SU-DHL-6 (cell line): ENCODE measurements around the gene SMAD1.

Experiments used
- EZH2phosphoT487 ChIP-seq: fragments of 200-600 bp; sonication (generic), shearing (Covaris generic); conservative IDR thresholded peaks from 2 replicates; pipeline ENCODE4 v1.6.1; 2018; ENCODE audit warnings: mild to moderate bottlenecking, antibody characterized with exemption, low read length, moderate library complexity, mixed read lengths
- TF ChIP-seq, protein P1 (sequence below): fragments of 200-600 bp; sonication (generic); IDR thresholded peaks from one replicate; pipeline ENCODE4 v1.5.1; 2017; ENCODE audit warnings: antibody characterized with exemption, mild to moderate bottlenecking, low read length, moderate library complexity; ENCODE audit not compliant: insufficient read depth, poor library complexity, severe bottlenecking

DNA sequence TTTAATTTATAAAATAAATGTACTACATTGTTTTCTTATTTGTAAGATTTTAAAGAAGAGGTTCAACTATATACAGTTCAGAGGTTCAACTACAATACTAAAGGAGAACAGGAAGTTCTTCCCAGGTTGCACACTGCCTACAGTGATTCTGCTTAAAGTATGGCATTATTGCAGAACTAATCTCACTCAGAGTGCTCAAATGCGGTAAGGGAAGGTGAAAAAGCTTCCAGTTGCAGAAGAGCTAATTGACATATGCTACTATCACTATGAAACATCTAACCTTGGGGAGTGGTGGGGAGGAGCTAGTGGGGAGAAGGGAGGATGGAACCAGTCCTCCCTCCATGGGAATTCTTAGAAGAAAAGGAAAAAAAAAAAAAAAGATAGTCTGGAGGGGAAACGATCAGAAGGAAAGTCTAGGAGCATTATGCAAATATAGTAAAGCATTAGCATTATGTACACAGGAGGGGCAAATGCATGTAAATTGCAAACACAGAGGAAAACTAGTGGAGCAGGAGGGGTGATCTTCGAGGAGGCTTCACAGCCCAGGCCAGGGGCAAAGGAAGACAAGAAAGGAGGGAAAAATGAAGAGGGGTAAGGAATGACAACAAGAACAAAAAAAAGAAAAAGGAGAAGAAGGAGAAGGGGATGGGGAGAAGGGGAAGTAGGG, 105.6 kb downstream of the SMAD1 start:
- TF ChIP-seq, protein P1, sequence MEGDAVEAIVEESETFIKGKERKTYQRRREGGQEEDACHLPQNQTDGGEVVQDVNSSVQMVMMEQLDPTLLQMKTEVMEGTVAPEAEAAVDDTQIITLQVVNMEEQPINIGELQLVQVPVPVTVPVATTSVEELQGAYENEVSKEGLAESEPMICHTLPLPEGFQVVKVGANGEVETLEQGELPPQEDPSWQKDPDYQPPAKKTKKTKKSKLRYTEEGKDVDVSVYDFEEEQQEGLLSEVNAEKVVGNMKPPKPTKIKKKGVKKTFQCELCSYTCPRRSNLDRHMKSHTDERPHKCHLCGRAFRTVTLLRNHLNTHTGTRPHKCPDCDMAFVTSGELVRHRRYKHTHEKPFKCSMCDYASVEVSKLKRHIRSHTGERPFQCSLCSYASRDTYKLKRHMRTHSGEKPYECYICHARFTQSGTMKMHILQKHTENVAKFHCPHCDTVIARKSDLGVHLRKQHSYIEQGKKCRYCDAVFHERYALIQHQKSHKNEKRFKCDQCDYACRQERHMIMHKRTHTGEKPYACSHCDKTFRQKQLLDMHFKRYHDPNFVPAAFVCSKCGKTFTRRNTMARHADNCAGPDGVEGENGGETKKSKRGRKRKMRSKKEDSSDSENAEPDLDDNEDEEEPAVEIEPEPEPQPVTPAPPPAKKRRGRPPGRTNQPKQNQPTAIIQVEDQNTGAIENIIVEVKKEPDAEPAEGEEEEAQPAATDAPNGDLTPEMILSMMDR = no peak
- no peak for TF ChIP-seq EZH2phosphoT487
